D721Med (cell line): ENCODE results near the gene CTCFL.

Experiments
- DNase-seq: peaks from one replicate; pipeline ENCODE4 v3.0.0; 2011; ENCODE audit warnings: low spot score; ENCODE audit not compliant: insufficient read length
- FAIRE-seq: peaks from 2 replicates; lab custom pipeline; 2011; peaks lifted over from hg19 to GRCh38; lab: Jason Lieb, UNC
- TF ChIP-seq, protein P1 (sequence below): IDR thresholded peaks from 2 replicates; pipeline ENCODE4 v1.5.1; 2012; ENCODE audit warnings: mild to moderate bottlenecking, control low read depth; ENCODE audit not compliant: insufficient read depth; ENCODE audit errors: missing control alignments

Gene CTCFL

DNA sequence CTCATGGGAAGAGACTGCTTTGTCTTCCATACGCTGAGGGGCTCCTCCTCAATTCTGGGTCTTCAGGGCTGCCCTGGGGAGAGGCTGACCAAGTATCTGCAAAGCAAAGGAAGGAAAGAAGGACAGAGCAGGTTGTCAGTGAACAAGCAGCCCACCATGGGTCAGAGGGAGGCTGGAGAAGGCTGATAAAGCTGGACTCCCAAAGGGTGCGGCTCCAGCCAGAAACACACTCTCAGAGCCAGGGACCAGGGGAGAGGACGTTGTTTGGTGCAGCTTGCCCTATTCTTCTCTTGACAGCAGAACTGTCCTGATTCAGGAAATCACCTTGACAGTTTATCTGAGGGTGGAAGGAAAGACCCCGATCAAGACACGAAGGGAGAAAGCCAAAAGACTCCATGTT lies 10.4 kb upstream of the CTCFL start:
- DNase-seq (no peak), FAIRE-seq (no peak)
- TF ChIP-seq, protein P1, sequence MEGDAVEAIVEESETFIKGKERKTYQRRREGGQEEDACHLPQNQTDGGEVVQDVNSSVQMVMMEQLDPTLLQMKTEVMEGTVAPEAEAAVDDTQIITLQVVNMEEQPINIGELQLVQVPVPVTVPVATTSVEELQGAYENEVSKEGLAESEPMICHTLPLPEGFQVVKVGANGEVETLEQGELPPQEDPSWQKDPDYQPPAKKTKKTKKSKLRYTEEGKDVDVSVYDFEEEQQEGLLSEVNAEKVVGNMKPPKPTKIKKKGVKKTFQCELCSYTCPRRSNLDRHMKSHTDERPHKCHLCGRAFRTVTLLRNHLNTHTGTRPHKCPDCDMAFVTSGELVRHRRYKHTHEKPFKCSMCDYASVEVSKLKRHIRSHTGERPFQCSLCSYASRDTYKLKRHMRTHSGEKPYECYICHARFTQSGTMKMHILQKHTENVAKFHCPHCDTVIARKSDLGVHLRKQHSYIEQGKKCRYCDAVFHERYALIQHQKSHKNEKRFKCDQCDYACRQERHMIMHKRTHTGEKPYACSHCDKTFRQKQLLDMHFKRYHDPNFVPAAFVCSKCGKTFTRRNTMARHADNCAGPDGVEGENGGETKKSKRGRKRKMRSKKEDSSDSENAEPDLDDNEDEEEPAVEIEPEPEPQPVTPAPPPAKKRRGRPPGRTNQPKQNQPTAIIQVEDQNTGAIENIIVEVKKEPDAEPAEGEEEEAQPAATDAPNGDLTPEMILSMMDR: no peak

GRCh38 chr20:57532104-57532503 lies 7.2 kb upstream of the CTCFL start:
- DNase-seq: no peak
- TF ChIP-seq, protein P1: no peak
- no peak for FAIRE-seq

GRCh38 chr20:57530327-57530981 lies 5.5 kb upstream of the CTCFL start:
- DNase-seq (no peak), FAIRE-seq (no peak)
- TF ChIP-seq, protein P1: no peak

DNA sequence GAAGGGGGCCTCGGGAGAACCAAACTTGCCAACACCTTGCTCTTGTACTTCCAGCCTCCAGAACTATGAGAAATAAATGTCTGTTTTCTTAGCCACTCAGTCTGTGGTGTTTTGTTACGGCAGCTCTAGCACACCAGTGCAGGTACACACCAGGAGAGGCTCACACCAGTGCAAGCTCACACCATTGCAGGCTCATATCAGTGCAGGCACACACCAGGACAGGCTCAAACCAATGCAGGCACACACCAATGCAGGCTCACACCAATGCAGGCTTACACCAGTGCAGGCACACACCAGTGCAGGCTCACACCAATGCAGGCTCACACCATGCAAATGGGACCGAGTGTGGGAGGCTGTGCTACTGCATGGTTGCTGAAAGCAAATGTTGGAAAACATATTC lies 4.9 kb upstream of the CTCFL start:
- FAIRE-seq (no peak), DNase-seq (no peak)
- TF ChIP-seq, protein P1: no peak

DNA sequence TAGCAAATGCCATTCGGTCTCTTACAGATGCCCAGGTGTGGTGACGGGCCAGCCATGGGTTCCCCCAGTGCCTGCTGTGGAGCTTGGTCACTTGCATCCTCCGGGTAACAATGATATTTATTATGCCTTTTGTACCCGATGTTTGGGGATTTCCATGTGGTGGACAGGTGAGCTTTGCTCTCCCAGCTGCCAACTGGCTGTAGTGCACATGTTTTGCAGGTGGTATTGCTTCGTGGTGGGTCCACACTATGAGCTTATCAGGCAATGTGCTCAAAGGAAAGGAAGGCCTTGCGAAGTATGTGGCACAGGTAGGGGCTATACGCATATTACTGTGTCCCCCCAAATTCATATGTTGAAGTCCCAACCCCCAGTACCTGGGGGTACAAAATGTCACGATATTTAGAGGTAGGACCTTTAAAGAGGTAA lies 4.2 kb upstream of the CTCFL start:
- TF ChIP-seq, protein P1: no peak
- FAIRE-seq (no peak), DNase-seq (no peak)

DNA sequence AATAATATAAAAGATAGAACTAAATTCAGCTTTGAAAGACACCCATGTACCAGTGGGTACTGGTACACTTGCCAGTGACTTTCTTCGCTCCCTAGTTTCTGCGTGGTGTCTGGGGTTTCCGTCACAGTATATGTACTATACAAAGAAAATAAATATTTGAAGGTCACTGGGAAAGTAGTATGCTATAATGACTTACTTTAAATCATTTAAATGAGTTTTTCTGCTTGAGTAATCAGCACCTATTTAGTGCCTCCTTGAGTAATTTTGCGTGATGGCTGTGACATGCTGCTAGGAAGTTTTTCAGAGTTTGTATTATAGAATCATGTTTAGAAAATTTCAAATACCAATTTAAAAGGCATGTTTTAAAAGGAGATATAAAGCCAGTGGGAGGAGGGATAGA lies 3.2 kb upstream of the CTCFL start:
- TF ChIP-seq, protein P1: no peak
- FAIRE-seq (no peak), DNase-seq (no peak)

GRCh38 chr20:57527728-57528127 lies 2.8 kb upstream of the CTCFL start:
- TF ChIP-seq, protein P1: no peak
- DNase-seq: no peak
- no peak for FAIRE-seq
